WERI-Rb-1 (cell line): Measurements from ENCODE around the gene TPRKB.
"Not testable (repeated sequence)": the region's sequence is repeated elsewhere in the genome, so short reads cannot be mapped to it uniquely, and the experiment has no call there.

Experiments
- DNase-seq: peaks from one replicate; pipeline ENCODE4 v3.0.0-alpha.2; 2020
- H3K27ac ChIP-seq: fragments of 250-450 bp; sonication (Bioruptor Pico); 2 replicates; pipeline ENCODE4 v1.5.1; 2020; ENCODE audit warnings: mild to moderate bottlenecking, moderate library complexity
- H3K27me3 ChIP-seq: fragments of 250-450 bp; sonication (Bioruptor Pico); 2 replicates; pipeline ENCODE4 v1.5.1; 2021; ENCODE audit warnings: mild to moderate bottlenecking, low read depth, moderate library complexity; ENCODE audit not compliant: insufficient read depth, severe bottlenecking
- H3K36me3 ChIP-seq: fragments of 250-450 bp; sonication (Bioruptor Pico); 2 replicates; pipeline ENCODE4 v1.5.1; 2020; ENCODE audit warnings: mild to moderate bottlenecking, moderate library complexity
- H3K4me3 ChIP-seq: 2 replicates; pipeline ENCODE4 v1.5.1; 2011; ENCODE audit warnings: low read depth, mild to moderate bottlenecking, control low read depth, low read length
- H3K9me3 ChIP-seq: fragments of 250-450 bp; sonication (Bioruptor Pico); 2 replicates; pipeline ENCODE4 v1.5.1; 2021; ENCODE audit warnings: mild to moderate bottlenecking, moderate library complexity; ENCODE audit not compliant: severe bottlenecking
- TF ChIP-seq, protein P1 (sequence below): IDR thresholded peaks from 2 replicates; pipeline ENCODE4 v1.5.1; 2011; ENCODE audit warnings: low read depth, mild to moderate bottlenecking, control low read depth, inconsistent platforms, low read length

The TPRKB gene

DNA sequence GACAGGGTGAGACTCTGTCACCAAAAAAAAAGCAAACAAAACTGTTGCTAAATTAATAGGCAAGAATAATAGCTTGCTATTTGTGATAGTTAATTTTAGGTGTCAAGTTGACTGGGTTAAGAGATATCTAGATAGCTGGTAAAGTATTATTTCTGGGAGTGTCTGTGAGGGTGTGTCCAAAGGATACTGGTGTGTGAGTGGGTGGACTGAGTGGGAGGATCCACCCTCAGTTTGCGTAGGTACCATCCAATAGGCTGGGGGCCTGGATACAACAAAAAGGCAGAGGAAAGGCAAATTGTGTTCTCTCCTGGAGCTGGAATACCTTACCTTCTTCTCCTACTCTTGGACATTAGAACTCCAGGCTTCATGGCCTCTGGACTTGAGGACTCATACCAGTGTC lies 27.8 kb upstream of the TPRKB start:
- Histone ChIP-seq H3K27ac (no peak overlapping the region), H3K27me3 (no peaks in the 10 kb centered on the region), H3K36me3 (peaks cover 83% of the 10 kb centered on the region), H3K4me3 (no peak overlapping the region), H3K9me3 (no peaks in the 10 kb centered on the region)
- TF ChIP-seq, protein P1, sequence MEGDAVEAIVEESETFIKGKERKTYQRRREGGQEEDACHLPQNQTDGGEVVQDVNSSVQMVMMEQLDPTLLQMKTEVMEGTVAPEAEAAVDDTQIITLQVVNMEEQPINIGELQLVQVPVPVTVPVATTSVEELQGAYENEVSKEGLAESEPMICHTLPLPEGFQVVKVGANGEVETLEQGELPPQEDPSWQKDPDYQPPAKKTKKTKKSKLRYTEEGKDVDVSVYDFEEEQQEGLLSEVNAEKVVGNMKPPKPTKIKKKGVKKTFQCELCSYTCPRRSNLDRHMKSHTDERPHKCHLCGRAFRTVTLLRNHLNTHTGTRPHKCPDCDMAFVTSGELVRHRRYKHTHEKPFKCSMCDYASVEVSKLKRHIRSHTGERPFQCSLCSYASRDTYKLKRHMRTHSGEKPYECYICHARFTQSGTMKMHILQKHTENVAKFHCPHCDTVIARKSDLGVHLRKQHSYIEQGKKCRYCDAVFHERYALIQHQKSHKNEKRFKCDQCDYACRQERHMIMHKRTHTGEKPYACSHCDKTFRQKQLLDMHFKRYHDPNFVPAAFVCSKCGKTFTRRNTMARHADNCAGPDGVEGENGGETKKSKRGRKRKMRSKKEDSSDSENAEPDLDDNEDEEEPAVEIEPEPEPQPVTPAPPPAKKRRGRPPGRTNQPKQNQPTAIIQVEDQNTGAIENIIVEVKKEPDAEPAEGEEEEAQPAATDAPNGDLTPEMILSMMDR = no peak
- no peak for DNase-seq

DNA sequence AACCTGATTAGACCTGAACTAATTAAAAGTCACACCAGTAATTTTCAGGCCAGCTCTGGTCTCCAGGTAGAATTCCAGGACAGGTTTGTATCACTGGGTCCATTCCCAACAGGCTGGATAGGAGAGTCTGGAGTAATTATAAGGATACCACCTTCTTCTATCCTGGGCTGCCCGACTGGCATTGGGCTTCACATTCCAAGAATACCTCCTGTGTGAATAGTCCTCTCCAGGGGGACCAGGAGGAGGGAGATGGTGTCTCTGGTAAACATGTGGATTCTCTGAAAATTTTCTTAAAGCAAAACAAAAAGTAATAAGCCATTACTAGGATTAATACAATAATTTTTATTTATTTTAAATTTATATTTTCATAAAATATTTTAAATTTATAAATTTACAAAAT lies 25.4 kb upstream of the TPRKB start:
- Histone ChIP-seq H3K27me3 (no peaks in the 10 kb centered on the region), H3K9me3 (no peaks in the 10 kb centered on the region), H3K27ac (no peak overlapping the region), H3K4me3 (no peak overlapping the region), H3K36me3 (peaks cover 68% of the 10 kb centered on the region)
- no peak for DNase-seq
- TF ChIP-seq, protein P1 = no peak

DNA sequence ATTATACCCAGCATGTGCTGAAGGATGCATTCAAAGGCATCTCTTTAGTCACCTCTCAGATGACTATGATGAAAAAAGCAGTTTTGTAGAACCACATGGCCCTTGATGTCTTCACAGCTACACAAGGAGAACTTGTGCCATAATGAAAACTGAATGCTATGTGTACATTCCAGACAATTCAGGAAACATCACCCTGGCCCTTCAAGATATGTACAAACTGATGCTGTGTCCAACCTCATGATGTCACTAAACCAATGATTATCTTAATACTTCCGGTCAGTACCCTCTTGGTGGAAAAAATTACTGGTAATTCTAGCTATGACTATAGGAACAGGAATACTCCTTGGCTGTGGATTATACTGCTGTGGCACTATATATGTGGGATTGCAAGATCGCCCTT lies 22.8 kb upstream of the TPRKB start:
- H3K36me3 ChIP-seq = peaks cover 43% of the 10 kb centered on the region
- TF ChIP-seq, protein P1 = no peak

DNA sequence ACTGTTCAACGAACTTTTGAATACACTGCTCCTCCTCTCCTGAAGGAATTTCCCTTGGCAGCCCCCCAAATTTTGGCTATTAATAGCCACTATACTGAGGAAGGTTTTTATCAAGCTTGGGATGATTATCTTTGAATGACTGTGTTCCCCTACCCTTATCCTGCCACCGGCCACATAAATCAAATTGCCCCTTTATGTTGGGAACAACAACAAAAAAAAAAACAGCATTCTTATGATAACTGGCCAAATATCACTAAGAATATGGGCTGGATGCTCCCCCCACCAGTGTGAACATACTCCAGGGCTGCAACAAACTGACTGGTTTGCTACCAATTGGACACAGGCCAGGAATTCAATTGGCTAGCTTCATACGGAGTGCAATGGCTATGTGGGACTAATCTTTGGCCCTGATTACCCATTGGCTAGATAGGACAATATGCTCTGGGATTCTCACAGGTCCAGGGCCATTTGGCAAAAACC lies 22.2 kb upstream of the TPRKB start:
- Histone ChIP-seq H3K9me3 (no peaks in the 10 kb centered on the region), H3K27me3 (no peaks in the 10 kb centered on the region), H3K36me3 (peaks cover 38% of the 10 kb centered on the region), H3K27ac (no peak overlapping the region), H3K4me3 (no peak overlapping the region)
- DNase-seq = no peak
- TF ChIP-seq, protein P1 = no peak

More for the DNA sequence above, 22.8 kb upstream of the TPRKB start:
- H3K27ac ChIP-seq = no peak overlapping the region
- no peaks in the 10 kb centered on the region for H3K27me3 ChIP-seq
- H3K4me3 ChIP-seq = no peak overlapping the region
- no peak for DNase-seq
- no peaks in the 10 kb centered on the region for H3K9me3 ChIP-seq

DNA sequence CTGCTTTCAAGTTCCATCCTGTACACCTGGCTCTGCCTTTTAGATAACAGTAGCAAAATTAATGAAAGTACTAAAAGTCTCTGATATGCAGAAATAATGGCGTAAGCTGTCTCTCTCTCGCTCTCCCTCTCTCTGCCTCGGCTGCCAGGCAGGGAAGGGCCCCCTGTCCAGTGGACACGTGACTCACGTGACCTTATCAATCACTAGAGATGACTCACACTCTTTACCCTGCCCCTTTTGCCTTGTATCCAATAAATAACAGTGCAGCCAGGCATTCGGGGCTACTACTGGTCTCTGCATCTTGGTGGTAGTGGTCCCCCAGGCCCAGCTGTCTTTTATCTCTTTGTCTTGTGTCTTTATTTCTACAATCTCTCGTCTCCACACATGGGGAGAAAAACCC lies 17.2 kb upstream of the TPRKB start:
- DNase-seq, H3K27ac ChIP-seq, H3K9me3 ChIP-seq, H3K4me3 ChIP-seq, H3K27me3 ChIP-seq: not testable (repeated sequence)
- H3K36me3 ChIP-seq = peaks cover 18% of the 10 kb centered on the region

DNA sequence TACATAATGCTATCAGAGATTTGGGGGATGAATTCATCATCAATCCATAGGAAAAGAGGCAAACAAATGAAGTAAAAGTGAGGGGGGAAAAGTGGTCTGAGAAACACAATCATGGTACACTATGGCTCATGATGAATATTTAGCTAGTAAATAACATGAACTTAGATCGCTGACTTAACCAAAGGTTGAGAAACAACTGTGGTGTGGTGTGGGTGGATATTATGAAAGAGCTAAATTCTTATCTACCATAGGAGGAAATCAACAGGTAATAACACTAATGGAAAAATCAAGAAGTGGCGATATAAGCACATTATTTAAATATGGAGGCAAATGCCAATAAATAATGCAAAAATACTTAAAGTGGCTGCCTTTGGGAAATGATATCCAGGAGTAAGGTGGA lies 12.2 kb upstream of the TPRKB start:
- no peak overlapping the region for H3K27ac ChIP-seq
- TF ChIP-seq, protein P1 = no peak
- no peak overlapping the region for H3K4me3 ChIP-seq
- peaks cover 27% of the 10 kb centered on the region for H3K36me3 ChIP-seq
- no peaks in the 10 kb centered on the region for H3K27me3 ChIP-seq
- no peak for DNase-seq
- H3K9me3 ChIP-seq = no peaks in the 10 kb centered on the region
